Tibial artery (tissue), 4 donors: ENCODE measurements around the gene MAP1LC3B2.

Experiments
- DNase-seq, 2 donors: peaks; one replicate each; pipeline ENCODE4 v3.0.0-alpha.2; 2019
- H3K27ac ChIP-seq, 2 donors: fragments of 200-600 bp; sonication (generic) in 1 of 2; 1 replicate in 1 of 2; 2 replicates in 1 of 2; pipeline ENCODE4 v1.5.1; 2018 to 2019; ENCODE audit warnings: mild to moderate bottlenecking in 1 of 2
- H3K27me3 ChIP-seq, 2 donors: fragments of 200-600 bp; sonication (generic) in 1 of 2; one replicate each; pipeline versions ENCODE4 v1.5.1 to v1.6.0; 2016 to 2019
- H3K36me3 ChIP-seq, 3 donors: fragments of 200-600 bp; sonication (generic) in 2 of 3; one replicate each; pipeline ENCODE4 v1.5.1; 2016 to 2019; ENCODE audit warnings: mild to moderate bottlenecking in 2 of 3
- H3K4me1 ChIP-seq, 4 donors: fragments of 200-600 bp; sonication (generic) in 2 of 4; 1 replicate in 3 of 4; 2 replicates in 1 of 4; pipeline ENCODE4 v1.5.1; 2016 to 2019
- H3K4me3 ChIP-seq, 2 donors: fragments of 200-600 bp; sonication (generic) in 1 of 2; 1 replicate in 1 of 2; 2 replicates in 1 of 2; pipeline ENCODE4 v1.5.1; 2018 to 2019; ENCODE audit warnings: mild to moderate bottlenecking in 2 of 2
- H3K9me3 ChIP-seq, 3 donors: fragments of 200-600 bp; sonication (generic) in 1 of 3; one replicate each; pipeline ENCODE4 v1.5.1; 2016 to 2019
- intact Hi-C: fragments of 100-400 bp; cut with DNase I; formaldehyde crosslinking; loops from one replicate; pipeline ENCODE4 v1.15.0; 2023; ENCODE audit warnings: low total_unique reads
- TF ChIP-seq, protein P1 (sequence below), 2 experiments: fragments of 200-600 bp in 1 of 2; fragments of 450-650 bp in 1 of 2; IDR thresholded peaks; one replicate each; pipeline ENCODE4 v1.5.1; 2017 to 2019; ENCODE audit warnings: antibody characterized with exemption in 2 of 2, mild to moderate bottlenecking in 1 of 2, moderate library complexity in 1 of 2

The MAP1LC3B2 gene

DNA sequence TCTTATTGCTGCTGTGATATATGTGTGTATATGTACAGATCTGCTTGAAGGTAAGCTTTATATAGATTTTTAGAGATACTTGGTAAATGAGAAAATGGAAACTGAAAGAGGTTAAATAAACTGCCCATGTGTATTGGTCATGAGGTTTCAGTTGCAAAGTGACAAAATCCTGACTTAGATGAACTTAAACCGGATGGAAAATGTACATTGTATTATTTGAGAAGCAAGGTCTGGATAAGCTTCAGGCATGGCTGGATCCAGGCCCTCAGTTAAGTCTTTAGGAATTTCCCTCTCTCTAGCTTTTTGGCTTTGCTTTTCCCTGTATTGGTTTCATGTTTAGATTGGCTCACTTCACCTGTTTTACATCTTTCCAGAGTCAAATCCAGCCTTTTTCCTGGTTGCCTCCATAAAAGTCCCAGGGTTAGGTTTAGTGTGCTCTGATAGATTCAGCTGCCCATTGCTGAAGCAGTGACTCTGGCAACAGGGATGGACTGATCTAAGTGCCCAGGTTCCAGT is 21.0 kb upstream of the MAP1LC3B2 start:
- Histone ChIP-seq H3K4me1 (peaks cover 2 to 43% (median 28%) of the 10 kb centered on the region in 4 donors), H3K4me3 (no peak overlapping the region), H3K27ac (no peak overlapping the region), H3K27me3 (no peaks in the 10 kb centered on the region), H3K9me3 (no peaks in the 10 kb centered on the region), H3K36me3 (no peaks in the 10 kb centered on the region)
- TF ChIP-seq, protein P1, sequence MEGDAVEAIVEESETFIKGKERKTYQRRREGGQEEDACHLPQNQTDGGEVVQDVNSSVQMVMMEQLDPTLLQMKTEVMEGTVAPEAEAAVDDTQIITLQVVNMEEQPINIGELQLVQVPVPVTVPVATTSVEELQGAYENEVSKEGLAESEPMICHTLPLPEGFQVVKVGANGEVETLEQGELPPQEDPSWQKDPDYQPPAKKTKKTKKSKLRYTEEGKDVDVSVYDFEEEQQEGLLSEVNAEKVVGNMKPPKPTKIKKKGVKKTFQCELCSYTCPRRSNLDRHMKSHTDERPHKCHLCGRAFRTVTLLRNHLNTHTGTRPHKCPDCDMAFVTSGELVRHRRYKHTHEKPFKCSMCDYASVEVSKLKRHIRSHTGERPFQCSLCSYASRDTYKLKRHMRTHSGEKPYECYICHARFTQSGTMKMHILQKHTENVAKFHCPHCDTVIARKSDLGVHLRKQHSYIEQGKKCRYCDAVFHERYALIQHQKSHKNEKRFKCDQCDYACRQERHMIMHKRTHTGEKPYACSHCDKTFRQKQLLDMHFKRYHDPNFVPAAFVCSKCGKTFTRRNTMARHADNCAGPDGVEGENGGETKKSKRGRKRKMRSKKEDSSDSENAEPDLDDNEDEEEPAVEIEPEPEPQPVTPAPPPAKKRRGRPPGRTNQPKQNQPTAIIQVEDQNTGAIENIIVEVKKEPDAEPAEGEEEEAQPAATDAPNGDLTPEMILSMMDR (IDR thresholded peaks at IDR 0.05) = no peak
- DNase-seq = no peak
- intact Hi-C loops = no loop called here

DNA sequence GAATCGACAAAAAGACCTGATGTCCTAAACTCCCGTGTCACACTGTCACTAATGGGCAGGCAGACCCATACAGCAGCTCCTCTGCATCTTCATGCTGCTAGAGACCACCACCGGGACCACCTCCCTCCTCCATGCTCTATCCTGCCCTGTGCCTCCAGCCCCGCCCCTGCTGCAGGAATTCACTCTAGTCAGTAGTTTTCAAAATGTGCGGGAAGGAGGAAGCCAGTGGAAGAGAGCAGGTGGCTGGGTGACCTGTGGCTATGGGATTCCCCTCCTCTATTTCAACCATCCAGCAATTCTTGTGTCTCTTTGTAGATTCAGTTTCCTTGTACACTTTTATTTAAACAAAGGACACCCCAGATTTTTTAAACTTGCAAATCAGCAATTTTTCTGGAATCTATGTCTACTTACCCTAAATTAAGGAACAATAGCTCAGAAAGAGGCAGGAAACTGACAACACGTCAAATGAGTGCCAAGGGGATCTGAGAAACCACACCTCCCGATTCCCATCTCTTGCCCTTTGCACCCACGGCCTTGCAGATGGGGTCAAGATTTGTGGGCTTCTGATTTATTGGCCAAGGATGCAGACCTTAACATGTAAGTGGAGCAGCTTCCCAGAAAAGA is 20.4 kb upstream of the MAP1LC3B2 start:
- H3K4me3 ChIP-seq = no peak overlapping the region
- H3K9me3 ChIP-seq = no peaks in the 10 kb centered on the region
- H3K27me3 ChIP-seq = no peaks in the 10 kb centered on the region
- no peak for DNase-seq
- no peaks in the 10 kb centered on the region for H3K36me3 ChIP-seq
- intact Hi-C loops = no loop called here
- peaks cover 0 to 37% (median 22%) of the 10 kb centered on the region in 4 donors for H3K4me1 ChIP-seq
- H3K27ac ChIP-seq = peak overlapping the region in 1 of 2 donors; percentile 12
- TF ChIP-seq, protein P1 (IDR thresholded peaks at IDR 0.05) = no peak

DNA sequence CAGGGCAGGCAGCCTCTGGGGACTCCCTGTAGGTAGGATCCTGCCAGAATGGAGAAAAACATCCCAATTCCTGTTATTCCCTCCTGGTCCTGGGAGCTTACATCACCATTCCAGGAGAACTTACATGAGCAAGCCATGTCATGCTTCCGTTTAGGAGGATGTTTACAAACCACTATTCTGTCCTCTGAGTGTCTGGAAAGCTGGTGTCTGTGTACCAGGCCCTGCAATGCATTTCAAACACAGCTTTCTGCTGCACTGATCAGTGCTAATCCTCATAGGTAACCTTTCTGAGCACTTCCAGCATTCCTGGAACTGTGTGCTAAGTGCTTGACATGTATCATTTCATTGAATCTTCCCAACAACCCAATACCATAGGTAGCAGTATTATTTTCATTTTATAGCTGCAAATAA is 19.8 kb upstream of the MAP1LC3B2 start:
- peaks cover 0 to 37% (median 23%) of the 10 kb centered on the region in 4 donors for H3K4me1 ChIP-seq
- intact Hi-C loops = no loop called here
- TF ChIP-seq, protein P1 (IDR thresholded peaks at IDR 0.05) = no peak
- no peaks in the 10 kb centered on the region for H3K36me3 ChIP-seq
- peak overlapping the region in 1 of 2 donors; percentile 12 for H3K27ac ChIP-seq
- no peaks in the 10 kb centered on the region for H3K27me3 ChIP-seq
- peak in 1 of 2 donors; percentile 24 for DNase-seq
- H3K4me3 ChIP-seq = no peak overlapping the region
- no peaks in the 10 kb centered on the region for H3K9me3 ChIP-seq

DNA sequence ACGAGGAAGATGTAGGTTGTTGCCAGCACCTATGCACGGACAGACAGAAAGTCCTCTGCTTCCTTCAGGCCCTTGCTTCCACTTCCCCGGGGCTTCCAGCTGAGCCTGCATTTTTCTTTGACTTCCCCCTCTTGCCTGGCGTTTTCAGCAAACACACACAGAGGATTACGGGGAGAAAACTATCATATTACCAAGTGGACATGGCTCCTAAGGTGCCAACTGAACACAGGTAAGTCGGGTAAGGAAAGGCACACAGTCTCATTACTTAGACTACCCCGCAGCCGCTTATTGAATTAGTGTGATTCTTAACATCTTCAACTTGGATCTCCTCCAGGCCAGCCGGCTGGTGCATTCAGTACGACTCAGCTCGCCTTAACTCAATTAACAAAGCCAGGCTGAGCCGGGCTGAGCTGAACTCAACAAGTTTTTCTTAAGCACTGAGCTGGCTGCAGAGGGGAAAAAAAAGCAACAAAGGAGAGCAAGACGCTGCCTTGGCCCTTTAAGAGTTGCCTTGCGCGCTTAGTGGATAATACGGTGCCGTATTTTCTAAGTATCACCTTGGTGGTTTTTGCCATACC is 19.2 kb upstream of the MAP1LC3B2 start:
- Histone ChIP-seq H3K27me3 (no peaks in the 10 kb centered on the region), H3K4me3 (no peak overlapping the region), H3K27ac (no peak overlapping the region), H3K36me3 (no peaks in the 10 kb centered on the region), H3K4me1 (peaks cover 0 to 34% (median 18%) of the 10 kb centered on the region in 4 donors), H3K9me3 (no peaks in the 10 kb centered on the region)
- TF ChIP-seq, protein P1 (IDR thresholded peaks at IDR 0.05) = no peak
- peak in 1 of 2 donors; percentile 67 for DNase-seq
- intact Hi-C loops = no loop called here

DNA sequence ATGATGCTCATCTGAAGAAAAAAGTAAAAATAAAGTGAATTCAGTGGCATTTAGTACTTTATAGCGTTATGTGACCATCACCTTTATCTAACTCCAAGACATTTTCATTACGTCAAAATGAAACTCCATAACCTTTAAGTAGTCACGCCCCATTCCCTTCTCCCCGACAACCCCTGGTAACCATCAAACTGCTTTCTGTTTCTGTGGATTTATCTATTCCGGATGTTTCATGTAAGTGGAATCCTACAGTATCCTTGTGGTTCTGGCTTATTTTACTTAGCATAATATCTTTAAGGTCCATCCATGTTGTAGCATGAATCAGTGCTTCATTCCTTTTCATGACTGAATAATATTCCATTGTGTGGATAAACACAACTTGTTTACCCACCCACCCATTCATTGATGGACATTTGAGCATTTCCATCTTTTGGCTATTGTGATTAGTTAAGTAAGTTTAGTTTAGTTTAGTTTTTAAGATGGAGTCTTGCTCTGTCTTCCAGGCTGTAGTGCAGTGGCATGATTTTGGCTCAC is 18.5 kb upstream of the MAP1LC3B2 start:
- TF ChIP-seq, protein P1 (IDR thresholded peaks at IDR 0.05) = no peak
- Histone ChIP-seq H3K4me1 (peaks cover 0 to 31% (median 17%) of the 10 kb centered on the region in 4 donors), H3K27ac (no peak overlapping the region), H3K4me3 (no peak overlapping the region), H3K9me3 (no peaks in the 10 kb centered on the region), H3K27me3 (no peaks in the 10 kb centered on the region), H3K36me3 (no peaks in the 10 kb centered on the region)
- intact Hi-C loops = no loop called here
- no peak for DNase-seq
